H1 (cell line): Measurements from ENCODE around the gene ARHGAP12. TPM values are rescaled to one million over a fixed set of nuclear protein-coding genes. Genes with fewer than 3 reads are reported as not detected.

ENCODE experiments used
- CTCF ChIA-PET: fragments of 300-600 bp; sonication (Branson Sonifier 250); formaldehyde crosslinking; loops from one replicate; lab custom pipeline; 2021; ENCODE audit not compliant: partially characterized antibody; lab: Charles Lee
- POLR2A ChIA-PET: fragments of 300-600 bp; sonication (Branson Sonifier 250); formaldehyde crosslinking; loops from one replicate; lab custom pipeline; 2021; ENCODE audit warnings: inconsistent platforms; ENCODE audit not compliant: partially characterized antibody; lab: Charles Lee
- DNase-seq, 2 experiments: peaks; one replicate each; pipeline versions ENCODE4 v3.0.0 to v3.0.0-alpha.2; 2010 to 2022; ENCODE audit warnings: low spot score in 2 of 2, low read depth in 1 of 2, mixed read lengths in 1 of 2
- FAIRE-seq: peaks from 2 replicates; lab custom pipeline; 2011; peaks lifted over from hg19 to GRCh38; lab: Jason Lieb, UNC
- H2AFZ ChIP-seq: 2 replicates; pipeline ENCODE4 v1.8.1; 2012; ENCODE audit warnings: low read length, inconsistent platforms
- H2AK5ac ChIP-seq: 2 replicates; pipeline ENCODE4 v1.6.1; 2013; ENCODE audit warnings: low read depth, low read length
- H2BK120ac ChIP-seq: replicated peaks from 2 replicates; pipeline ENCODE3; 2013; ENCODE audit warnings: low read depth, low read length, inconsistent platforms
- H2BK12ac ChIP-seq: 2 replicates; pipeline ENCODE4 v1.6.1; 2013; ENCODE audit warnings: low read depth, low read length
- H2BK15ac ChIP-seq: 2 replicates; pipeline ENCODE4 v1.6.1; 2013; ENCODE audit warnings: low read length
- H2BK20ac ChIP-seq: 2 replicates; pipeline ENCODE4 v1.6.1; 2013; ENCODE audit warnings: low read length
- H2BK5ac ChIP-seq: 2 replicates; pipeline ENCODE4 v1.6.1; 2013; ENCODE audit warnings: low read depth, low read length
- H3K14ac ChIP-seq: 2 replicates; pipeline ENCODE4 v1.6.1; 2013; ENCODE audit warnings: inconsistent platforms; ENCODE audit not compliant: insufficient read length
- H3K18ac ChIP-seq: 2 replicates; pipeline ENCODE4 v1.6.1; 2013; ENCODE audit warnings: low read length; ENCODE audit errors: extremely low read depth
- H3K23ac ChIP-seq: 2 replicates; pipeline ENCODE4 v1.6.1; 2013; ENCODE audit warnings: inconsistent platforms; ENCODE audit not compliant: insufficient read length
- H3K23me2 ChIP-seq: 2 replicates; pipeline ENCODE4 v1.6.1; 2013; ENCODE audit warnings: low read depth, low read length
- H3K27ac ChIP-seq: 2 replicates; pipeline ENCODE4 v1.6.1; 2011; ENCODE audit warnings: low read depth, low read length, inconsistent platforms
- H3K27me3 ChIP-seq, 4 experiments: replicated peaks in 1 of 4; 1 replicate in 1 of 4; 2 replicates in 3 of 4; pipeline versions ENCODE4 v1.6.1 to v1.8.1; 2011 to 2013; ENCODE audit warnings: low read length in 3 of 4, mild to moderate bottlenecking in 3 of 4, inconsistent platforms in 2 of 4, mixed read lengths in 2 of 4, moderate library complexity in 1 of 4; ENCODE audit not compliant: control insufficient read depth in 3 of 4, insufficient read depth in 3 of 4; ENCODE audit errors: extremely low read depth in 1 of 4
- H3K36me3 ChIP-seq, 4 experiments: 2 replicates each; pipeline versions ENCODE4 v1.6.1 to v1.8.1; 2011 to 2013; ENCODE audit warnings: mild to moderate bottlenecking in 4 of 4, low read length in 3 of 4, moderate library complexity in 2 of 4, control low read depth in 1 of 4, inconsistent platforms in 1 of 4; ENCODE audit not compliant: insufficient read depth in 4 of 4, control insufficient read depth in 2 of 4
- H3K4ac ChIP-seq: replicated peaks from 2 replicates; pipeline ENCODE3; 2013; ENCODE audit warnings: low read length, low read depth, mixed read lengths, inconsistent platforms; ENCODE audit not compliant: insufficient read length
- H3K4me1 ChIP-seq, 4 experiments: replicated peaks in 1 of 4; 1 replicate in 1 of 4; 2 replicates in 3 of 4; pipeline versions ENCODE4 v1.6.1 to v1.8.1; 2011 to 2013; ENCODE audit warnings: low read length in 3 of 4, inconsistent platforms in 2 of 4, mixed read lengths in 1 of 4; ENCODE audit not compliant: insufficient read depth in 4 of 4, control insufficient read depth in 3 of 4
- H3K4me2 ChIP-seq, 2 experiments: 2 replicates each; pipeline versions ENCODE4 v1.6.1 to v1.8.1; 2011 to 2013; ENCODE audit warnings: low read depth in 2 of 2, low read length in 2 of 2, control low read depth in 1 of 2, inconsistent platforms in 1 of 2, mild to moderate bottlenecking in 1 of 2; ENCODE audit not compliant: insufficient read depth in 1 of 2
- H3K4me3 ChIP-seq, 4 experiments: fragments of 200-600, 300-600 bp in 1 of 4; sonication (generic), shearing (Covaris generic), sonication (Bioruptor Twin) in 1 of 4; 2 replicates each; pipeline versions ENCODE4 v1.5.1 to v1.8.1; 2011 to 2016; ENCODE audit warnings: low read length in 4 of 4, low read depth in 3 of 4, control low read depth in 2 of 4, inconsistent platforms in 2 of 4, mild to moderate bottlenecking in 2 of 4, mixed read lengths in 1 of 4, moderate library complexity in 1 of 4; ENCODE audit not compliant: insufficient read depth in 2 of 4; ENCODE audit errors: extremely low read depth in 1 of 4
- H3K56ac ChIP-seq: replicated peaks from 2 replicates; pipeline ENCODE3; 2013; ENCODE audit warnings: low read depth, mild to moderate bottlenecking, mixed read lengths, low read length, inconsistent platforms; ENCODE audit not compliant: insufficient read length
- H3K79me1 ChIP-seq: 2 replicates; pipeline ENCODE4 v1.6.1; 2013; ENCODE audit warnings: low read depth, low read length, control low read depth
- H3K79me2 ChIP-seq, 2 experiments: 2 replicates each; pipeline versions ENCODE4 v1.6.1 to v1.8.1; 2012 to 2013; ENCODE audit warnings: low read length in 2 of 2, mild to moderate bottlenecking in 2 of 2, inconsistent platforms in 1 of 2; ENCODE audit not compliant: insufficient read depth in 2 of 2, control insufficient read depth in 1 of 2
- H3K9ac ChIP-seq, 4 experiments: replicated peaks in 1 of 4; 1 replicate in 1 of 4; 2 replicates in 3 of 4; pipeline versions ENCODE4 v1.6.1 to v1.8.1; 2011 to 2013; ENCODE audit warnings: low read depth in 3 of 4, low read length in 3 of 4, control low read depth in 2 of 4, mild to moderate bottlenecking in 2 of 4, moderate library complexity in 2 of 4, inconsistent platforms in 1 of 4; ENCODE audit errors: extremely low read depth in 1 of 4
- H3K9me3 ChIP-seq, 2 experiments: 2 replicates each; pipeline versions ENCODE4 v1.6.1 to v1.8.1; 2012 to 2013; ENCODE audit warnings: mild to moderate bottlenecking in 2 of 2, moderate library complexity in 2 of 2, control low read depth in 1 of 2, inconsistent platforms in 1 of 2, low read depth in 1 of 2, low read length in 1 of 2, mixed read lengths in 1 of 2; ENCODE audit not compliant: insufficient read depth in 2 of 2
- H4K20me1 ChIP-seq, 2 experiments: replicated peaks in 1 of 2; 2 replicates each; pipeline versions ENCODE3 to v1.8.1; 2011 to 2013; ENCODE audit warnings: inconsistent platforms in 2 of 2, low read length in 2 of 2, mild to moderate bottlenecking in 1 of 2; ENCODE audit not compliant: insufficient read depth in 2 of 2, control insufficient read depth in 1 of 2
- H4K5ac ChIP-seq: 2 replicates; pipeline ENCODE4 v1.6.1; 2013; ENCODE audit warnings: low read length, low read depth, mixed read lengths, inconsistent platforms; ENCODE audit not compliant: insufficient read length
- H4K8ac ChIP-seq: 2 replicates; pipeline ENCODE4 v1.8.0; 2013; ENCODE audit warnings: mild to moderate bottlenecking, moderate library complexity, low read length, inconsistent platforms; ENCODE audit not compliant: insufficient read depth; ENCODE audit errors: extremely low read depth
- H4K91ac ChIP-seq: replicated peaks from 2 replicates; pipeline ENCODE3; 2013; ENCODE audit warnings: low read length, mixed read lengths, inconsistent platforms; ENCODE audit not compliant: insufficient read length
- GTF2F1 ChIP-seq: IDR thresholded peaks from 2 replicates; pipeline ENCODE4 v1.6.1; 2012; ENCODE audit warnings: low read depth, low read length, improper control_type of control experiment, borderline replicate concordance
- POU5F1 ChIP-seq: IDR thresholded peaks from 2 replicates; pipeline ENCODE4 v1.6.1; 2011; ENCODE audit warnings: low read depth, mild to moderate bottlenecking, low read length, moderate library complexity
- RXRA ChIP-seq: IDR thresholded peaks from 2 replicates; pipeline ENCODE4 v1.6.1; 2011; ENCODE audit warnings: low read depth, mild to moderate bottlenecking, low read length, moderate library complexity; ENCODE audit not compliant: insufficient read depth
- YY1 ChIP-seq: IDR thresholded peaks from 2 replicates; pipeline ENCODE4 v1.6.1; 2011; ENCODE audit warnings: low read depth, mild to moderate bottlenecking, low read length
- WGBS, 2 experiments: shearing (Covaris generic) in 1 of 2; methylation state at CpG; one replicate each; pipeline versions ENCODE4 v1.1.6 to v1.1.7; 2013 to 2015; ENCODE audit warnings: low lambda C conversion rate in 2 of 2, mixed read lengths in 2 of 2, inconsistent platforms in 1 of 2, low coverage in 1 of 2, missing lambda C conversion rate in 1 of 2; ENCODE audit not compliant: insufficient replicate concordance in 2 of 2, insufficient coverage in 1 of 2, insufficient read length in 1 of 2; ENCODE audit errors: extremely low coverage in 1 of 2, missing lambda C conversion rate in 1 of 2; 5-methylcytosine and 5-hydroxymethylcytosine counted together
- polyA plus RNA-seq, 7 experiments: library from polyadenylated mRNA; depleted of rRNA in 3 of 7; stranded (reverse) in 5 of 7; unstranded in 2 of 7; fragments of >200 nt in 5 of 7; fragments of 200-250 nt in 2 of 7; gene quantifications; 1 replicate in 5 of 7; 2 replicates in 1 of 7; 4 replicates in 1 of 7; pipeline versions ENCODE4 v1.2.1 to v1.2.3, GENCODE V29; 2011 to 2013; ENCODE audit warnings: missing spikeins in 2 of 7, mixed read lengths in 2 of 7
- total RNA-seq: library from RNA; stranded (reverse); fragmentation: NEBNext Ultra II Directional; extraction: Animal tissue kit (Norgen Biotek cat#: 25700); gene quantifications from 2 replicates; pipeline ENCODE4 v1.2.1, GENCODE V29; 2021

Gene ARHGAP12
- total and polyA plus RNA-seq, 2 of the 8 experiments (the other 6 are each of a cell fraction or from before 2014, with no cell fraction given) = 10.1 to 39.0 TPM

DNA sequence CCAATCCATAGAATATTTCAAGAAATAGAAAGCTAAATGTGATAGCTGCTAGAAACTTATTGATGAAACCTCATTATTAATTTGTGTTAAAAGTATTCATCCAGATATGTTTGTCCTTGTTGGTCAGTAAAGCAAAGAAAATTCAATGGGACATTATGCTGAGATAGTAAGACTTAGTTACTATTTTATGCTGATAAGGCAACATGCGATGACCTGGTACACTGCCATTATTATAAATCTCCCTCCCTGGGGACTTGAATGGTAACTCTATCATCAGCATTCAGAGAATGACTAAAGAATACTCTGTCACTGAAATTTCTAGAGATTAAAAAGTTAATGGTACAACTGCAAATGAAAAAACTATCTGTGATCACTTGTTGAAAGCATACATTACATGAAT, 54.9 kb downstream of the ARHGAP12 start:
- no peak overlapping the region for H3K27ac ChIP-seq
- WGBS, 2 experiments = 93% methylated on average over 1 of the region's 1 CpG; no CpG with 5 or more reads in 1 of the 2 experiments
- POLR2A ChIA-PET = no interaction called here

More for the DNA sequence above, 54.9 kb downstream of the ARHGAP12 start:
- Histone ChIP-seq H2BK20ac (no peak overlapping the region), H2AFZ (no peak overlapping the region), H2BK15ac (no peak overlapping the region), H3K4ac (no peak overlapping the region), H2BK120ac (no peak overlapping the region), H4K5ac (no peak overlapping the region), H3K23ac (no peak overlapping the region), H3K4me1 (peaks cover 0 to 4% (median under 1%) of the 10 kb centered on the region in 4 experiments; a peak in 3 of 7 replicates), H3K9me3 (no peaks in the 10 kb centered on the region), H3K79me1 (peaks cover under 1% of the 10 kb centered on the region), H2AK5ac (no peak overlapping the region), H2BK5ac (no peak overlapping the region), H3K4me3 (no peak overlapping the region), H2BK12ac (no peak overlapping the region), H3K14ac (no peak overlapping the region), H3K4me2 (no peak overlapping the region), H3K79me2 (peaks cover 3 to 76% of the 10 kb centered on the region in 2 experiments; a peak in 3 of 4 replicates), H3K18ac (no peak overlapping the region), H4K20me1 (peaks cover 4 to 7% of the 10 kb centered on the region in 2 experiments), H3K36me3 (no peaks in the 10 kb centered on the region), H3K9ac (no peak overlapping the region), H3K56ac (no peak overlapping the region), H3K23me2 (no peaks in the 10 kb centered on the region; the same call in 1 of the 2 replicates), H4K91ac (no peak overlapping the region), H4K8ac (no peak overlapping the region), H3K27me3 (no peaks in the 10 kb centered on the region)
- TF ChIP-seq RXRA = no peak
- no peak for TF ChIP-seq GTF2F1
- TF ChIP-seq YY1 = no peak
- TF ChIP-seq POU5F1 = no peak
- CTCF ChIA-PET = no interaction called here
- DNase-seq = no peak
- FAIRE-seq = no peak
